SK-N-SH (cell line): ENCODE results near the gene ANAPC16. TPM values are rescaled to one million over a fixed set of nuclear protein-coding genes. Genes with fewer than 3 reads are reported as not detected.

Experiments
- CTCF ChIA-PET: fragments of 300-600, 350-600 bp; formaldehyde crosslinking; extraction: SDS; loops from one replicate; lab custom pipeline; 2021; lab: Yijun Ruan, JAX
- POLR2A ChIA-PET: fragments of 350-600 bp; sonication (Branson Sonifier 250); formaldehyde crosslinking; extraction: SDS; loops from one replicate; lab custom pipeline; 2020; ENCODE audit warnings: antibody characterized with exemption, inconsistent platforms; lab: Yijun Ruan, JAX
- DNase-seq: peaks from one replicate; pipeline ENCODE4 v3.0.0; 2012
- H2AFZ ChIP-seq: fragments of 200-600 bp; sonication (generic); 2 replicates; pipeline ENCODE4 v1.8.1; 2016; ENCODE audit warnings: antibody characterized with exemption, mild to moderate bottlenecking, low read depth
- H3F3A ChIP-seq: fragments of 200-600 bp; sonication (generic); replicated peaks from 2 replicates; pipeline ENCODE3; 2016; ENCODE audit warnings: antibody characterized with exemption, mild to moderate bottlenecking; ENCODE audit not compliant: insufficient read depth
- H3K27ac ChIP-seq, 2 experiments: fragments of 200-500 bp in 1 of 2; fragments of 200-600 bp in 1 of 2; sonication (Bioruptor generic) in 1 of 2; sonication (generic), shearing (Covaris generic) in 1 of 2; 2 replicates each; pipeline versions ENCODE4 v1.5.1 to v1.6.1; 2014 to 2016; ENCODE audit warnings: low read depth in 2 of 2, inconsistent platforms in 1 of 2, low read length in 1 of 2, mild to moderate bottlenecking in 1 of 2, mixed read lengths in 1 of 2
- H3K27me3 ChIP-seq: fragments of 200-600 bp; sonication (generic), shearing (Covaris generic); 2 replicates; pipeline ENCODE4 v1.6.1; 2016; ENCODE audit warnings: mixed run types; ENCODE audit not compliant: insufficient read depth
- H3K36me3 ChIP-seq, 2 experiments: fragments of 200-500 bp in 1 of 2; fragments of 200-600 bp in 1 of 2; sonication (Bioruptor generic) in 1 of 2; sonication (generic) in 1 of 2; replicated peaks in 1 of 2; 2 replicates each; pipeline versions ENCODE3 to v1.5.1; 2014 to 2016; ENCODE audit warnings: low read length in 1 of 2, mild to moderate bottlenecking in 1 of 2; ENCODE audit not compliant: insufficient read depth in 2 of 2, control insufficient read depth in 1 of 2
- H3K4me1 ChIP-seq, 2 experiments: fragments of 200-500 bp in 1 of 2; fragments of 200-600 bp in 1 of 2; sonication (Bioruptor generic) in 1 of 2; sonication (generic), shearing (Covaris generic) in 1 of 2; 2 replicates each; pipeline versions ENCODE4 v1.5.1 to v1.6.1; 2014 to 2016; ENCODE audit warnings: low read depth in 1 of 2, low read length in 1 of 2, mixed run types in 1 of 2; ENCODE audit not compliant: insufficient read depth in 2 of 2, control insufficient read depth in 1 of 2
- H3K4me2 ChIP-seq: fragments of 200-600 bp; sonication (generic), shearing (Covaris generic); 2 replicates; pipeline ENCODE4 v1.6.1; 2017; ENCODE audit warnings: mixed run types
- H3K4me3 ChIP-seq, 2 experiments: fragments of 200-500 bp in 1 of 2; fragments of 200-600 bp in 1 of 2; sonication (Bioruptor generic) in 1 of 2; sonication (generic), shearing (Covaris generic) in 1 of 2; 2 replicates each; pipeline versions ENCODE4 v1.5.1 to v1.8.1; 2014 to 2016; ENCODE audit warnings: low read depth in 2 of 2, inconsistent platforms in 1 of 2, low read length in 1 of 2, mild to moderate bottlenecking in 1 of 2, mixed read lengths in 1 of 2, moderate library complexity in 1 of 2
- H3K79me2 ChIP-seq: fragments of 200-600 bp; sonication (generic); 2 replicates; pipeline ENCODE4 v1.8.1; 2017; ENCODE audit warnings: mild to moderate bottlenecking; ENCODE audit not compliant: insufficient read depth
- H3K9ac ChIP-seq: fragments of 200-600 bp; sonication (generic); 2 replicates; pipeline ENCODE4 v1.6.1; 2017; ENCODE audit warnings: mixed run types
- H3K9me2 ChIP-seq: fragments of 200-600 bp; sonication (generic); 2 replicates; pipeline ENCODE4 v1.6.1; 2017; ENCODE audit warnings: mixed run types
- H3K9me3 ChIP-seq: fragments of 200-600 bp; sonication (generic); 2 replicates; pipeline ENCODE4 v1.6.1; 2017; ENCODE audit warnings: mixed run types, mild to moderate bottlenecking, moderate library complexity
- H4K20me1 ChIP-seq: fragments of 200-600 bp; sonication (generic); 2 replicates; pipeline ENCODE4 v1.6.1; 2017; ENCODE audit warnings: mild to moderate bottlenecking, mixed run types; ENCODE audit not compliant: insufficient read depth
- ELF1 ChIP-seq: IDR thresholded peaks from 2 replicates; pipeline ENCODE4 v1.4.0; 2012
- FOSL2 ChIP-seq: IDR thresholded peaks from 2 replicates; pipeline ENCODE4 v1.4.0; 2012; ENCODE audit warnings: low read depth, mild to moderate bottlenecking, moderate library complexity, borderline replicate concordance
- JUND ChIP-seq: IDR thresholded peaks from 2 replicates; pipeline ENCODE4 v1.4.0; 2012
- MXI1 ChIP-seq: IDR thresholded peaks from 2 replicates; pipeline ENCODE4 v1.6.1; 2012; ENCODE audit warnings: mild to moderate bottlenecking, low read depth, low read length, improper control_type of control experiment
- RAD21 ChIP-seq: IDR thresholded peaks from 2 replicates; pipeline ENCODE4 v1.6.1; 2012; ENCODE audit warnings: mild to moderate bottlenecking, low read length
- RFX5 ChIP-seq: IDR thresholded peaks from 2 replicates; pipeline ENCODE4 v1.6.1; 2012; ENCODE audit warnings: mild to moderate bottlenecking, improper control_type of control experiment, low read length
- RXRA ChIP-seq: IDR thresholded peaks from 2 replicates; pipeline ENCODE4 v1.4.0; 2012; ENCODE audit warnings: low read depth, mild to moderate bottlenecking, borderline replicate concordance
- SMC3 ChIP-seq: IDR thresholded peaks from 2 replicates; pipeline ENCODE4 v1.6.1; 2012; ENCODE audit warnings: low read depth, low read length, improper control_type of control experiment
- TAF1 ChIP-seq: IDR thresholded peaks from 2 replicates; pipeline ENCODE4 v1.6.1; 2012; ENCODE audit warnings: low read depth, mild to moderate bottlenecking, low read length, moderate library complexity, borderline replicate concordance
- TCF12 ChIP-seq: IDR thresholded peaks from 2 replicates; pipeline ENCODE4 v1.4.0; 2012
- TEAD4 ChIP-seq: IDR thresholded peaks from 2 replicates; pipeline ENCODE4 v1.4.0; 2012; ENCODE audit warnings: mild to moderate bottlenecking, borderline replicate concordance; ENCODE audit not compliant: insufficient read depth
- WGBS: methylation state at CpG from one replicate; pipeline ENCODE4 v1.1.6; 2017; ENCODE audit warnings: low lambda C conversion rate; 5-methylcytosine and 5-hydroxymethylcytosine counted together
- polyA plus RNA-seq, 3 experiments: library from polyadenylated mRNA; depleted of rRNA; stranded (reverse); fragments of >200 nt; gene quantifications; 2 replicates each; pipeline ENCODE4 v1.2.3, GENCODE V29; 2012
- TF ChIP-seq, protein P1 (sequence below): IDR thresholded peaks from 2 replicates; pipeline ENCODE4 v1.4.0; 2012; ENCODE audit warnings: low read depth, borderline replicate concordance
- TF ChIP-seq, protein P2 (sequence below): fragments of 150-350 bp; IDR thresholded peaks from 2 replicates; pipeline ENCODE4 v1.6.1; 2016; ENCODE audit warnings: mild to moderate bottlenecking, low read depth, low read length
- TF ChIP-seq, protein P3 (sequence below): IDR thresholded peaks from 2 replicates; pipeline ENCODE4 v1.4.0; 2012; ENCODE audit warnings: low read depth
- TF ChIP-seq, protein P4 (sequence below): fragments of 150-350 bp; IDR thresholded peaks from 2 replicates; pipeline ENCODE4 v1.6.1; 2017; ENCODE audit warnings: antibody characterized with exemption, low read length, low read depth, borderline replicate concordance
- TF ChIP-seq, protein P5 (sequence below): IDR thresholded peaks from 2 replicates; pipeline ENCODE4 v1.4.0; 2012; ENCODE audit warnings: low read depth, borderline replicate concordance
- TF ChIP-seq, protein P6 (sequence below): IDR thresholded peaks from 2 replicates; pipeline ENCODE4; 2012

Gene ANAPC16
- polyA plus RNA-seq, 1 of the 3 experiments (the other 2 are of a cell fraction): 45.2 TPM

DNA sequence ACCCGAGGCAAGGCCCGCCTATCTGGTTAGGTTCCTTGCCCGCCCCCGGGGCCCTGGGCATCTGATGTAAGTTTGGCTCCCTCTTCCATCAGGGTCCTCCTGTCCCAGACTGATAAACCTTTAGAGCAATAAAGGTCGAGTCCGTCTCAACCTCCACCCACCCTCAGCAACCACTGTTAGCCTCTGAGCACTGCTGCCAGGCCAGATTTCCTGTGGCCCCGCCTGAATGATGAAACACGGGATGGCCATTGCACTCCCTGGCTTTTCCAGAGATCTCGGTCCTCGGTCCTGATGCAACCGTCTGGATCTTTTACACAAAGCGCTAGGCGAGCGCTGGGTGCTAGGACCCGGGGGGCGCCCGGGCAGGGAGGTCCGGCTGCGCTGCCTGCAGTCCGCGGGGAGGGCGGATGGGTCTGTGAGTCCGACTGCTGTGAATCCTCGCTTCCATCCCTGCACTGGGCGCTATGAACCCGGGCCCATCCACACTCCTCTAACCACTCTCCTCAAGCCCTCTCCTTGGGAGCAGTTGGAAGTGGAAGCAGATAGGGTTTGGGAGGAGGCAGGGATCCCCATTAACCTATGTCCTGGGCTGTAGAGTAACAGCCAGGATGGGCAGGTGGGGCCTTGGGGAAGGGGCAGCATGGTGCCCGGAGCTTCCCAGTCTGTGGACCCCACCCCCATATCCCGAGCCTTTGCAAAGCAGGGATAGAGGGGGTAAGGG, 57.0 kb downstream of the ANAPC16 start (continued):
- TF ChIP-seq RAD21 (0 out of 2 replicates have a peak, but pooled peaks have one; percentile 30), SMC3 (peak; percentile 31; the same call in 1 of the 2 replicates)
- TF ChIP-seq, protein P1, sequence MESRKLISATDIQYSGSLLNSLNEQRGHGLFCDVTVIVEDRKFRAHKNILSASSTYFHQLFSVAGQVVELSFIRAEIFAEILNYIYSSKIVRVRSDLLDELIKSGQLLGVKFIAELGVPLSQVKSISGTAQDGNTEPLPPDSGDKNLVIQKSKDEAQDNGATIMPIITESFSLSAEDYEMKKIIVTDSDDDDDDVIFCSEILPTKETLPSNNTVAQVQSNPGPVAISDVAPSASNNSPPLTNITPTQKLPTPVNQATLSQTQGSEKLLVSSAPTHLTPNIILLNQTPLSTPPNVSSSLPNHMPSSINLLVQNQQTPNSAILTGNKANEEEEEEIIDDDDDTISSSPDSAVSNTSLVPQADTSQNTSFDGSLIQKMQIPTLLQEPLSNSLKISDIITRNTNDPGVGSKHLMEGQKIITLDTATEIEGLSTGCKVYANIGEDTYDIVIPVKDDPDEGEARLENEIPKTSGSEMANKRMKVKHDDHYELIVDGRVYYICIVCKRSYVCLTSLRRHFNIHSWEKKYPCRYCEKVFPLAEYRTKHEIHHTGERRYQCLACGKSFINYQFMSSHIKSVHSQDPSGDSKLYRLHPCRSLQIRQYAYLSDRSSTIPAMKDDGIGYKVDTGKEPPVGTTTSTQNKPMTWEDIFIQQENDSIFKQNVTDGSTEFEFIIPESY: no peak

DNA sequence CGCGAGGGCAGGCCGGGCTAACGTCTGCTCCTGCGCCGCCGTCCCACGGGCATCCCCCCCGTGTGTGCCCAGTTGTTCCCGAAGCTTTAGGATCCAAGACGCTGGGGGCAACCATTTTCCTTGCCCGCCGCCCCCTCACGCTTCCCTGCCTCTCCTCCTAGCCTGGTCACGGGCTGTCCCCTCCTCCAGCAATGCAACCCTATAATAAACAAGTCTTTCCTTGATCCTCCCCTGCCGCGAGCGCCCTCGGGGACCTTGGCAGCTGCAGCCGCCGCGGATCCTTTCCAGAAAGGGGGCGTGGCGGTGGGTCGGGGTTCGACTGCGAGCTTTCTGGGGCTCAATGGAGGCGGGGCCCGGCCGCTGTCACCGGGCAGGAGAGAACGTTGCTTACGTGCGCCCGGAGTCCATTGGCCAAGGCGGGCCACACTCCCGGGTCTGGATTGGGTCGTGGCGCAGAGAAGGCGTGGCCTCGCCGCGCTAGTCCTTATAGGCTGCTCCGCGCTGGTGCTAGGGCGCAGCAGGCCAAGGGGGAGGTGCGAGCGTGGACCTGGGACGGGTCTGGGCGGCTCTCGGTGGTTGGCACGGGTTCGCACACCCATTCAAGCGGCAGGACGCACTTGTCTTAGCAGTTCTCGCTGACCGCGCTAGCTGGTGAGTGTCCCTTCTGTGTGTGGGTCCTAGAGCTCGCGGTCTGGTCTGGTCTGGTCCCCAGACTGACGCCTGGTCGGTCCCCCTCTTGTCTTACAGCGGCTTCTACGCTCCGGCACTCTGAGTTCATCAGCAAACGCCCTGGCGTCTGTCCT, 57.8 kb downstream of the ANAPC16 start, which contains the start of gene DDIT4:
Gene DDIT4, plus strand, starts transcription at position 515 of the 803 bp plus-strand sequence. CDS start 293 bp downstream, outside the sequence.
- WGBS: 0% methylated on average over 17 of the region's 67 CpGs
- TF ChIP-seq TAF1 (peak; percentile 89), RFX5 (peak; percentile 97), TCF12 (peak; percentile 51; the same call in 1 of the 2 replicates), MXI1 (peak; percentile 70), ELF1 (no peak), FOSL2 (no peak), RXRA (no peak), JUND (no peak), SMC3 (peak; percentile 40; the same call in 1 of the 2 replicates), TEAD4 (no peak)
- TF ChIP-seq, protein P2, sequence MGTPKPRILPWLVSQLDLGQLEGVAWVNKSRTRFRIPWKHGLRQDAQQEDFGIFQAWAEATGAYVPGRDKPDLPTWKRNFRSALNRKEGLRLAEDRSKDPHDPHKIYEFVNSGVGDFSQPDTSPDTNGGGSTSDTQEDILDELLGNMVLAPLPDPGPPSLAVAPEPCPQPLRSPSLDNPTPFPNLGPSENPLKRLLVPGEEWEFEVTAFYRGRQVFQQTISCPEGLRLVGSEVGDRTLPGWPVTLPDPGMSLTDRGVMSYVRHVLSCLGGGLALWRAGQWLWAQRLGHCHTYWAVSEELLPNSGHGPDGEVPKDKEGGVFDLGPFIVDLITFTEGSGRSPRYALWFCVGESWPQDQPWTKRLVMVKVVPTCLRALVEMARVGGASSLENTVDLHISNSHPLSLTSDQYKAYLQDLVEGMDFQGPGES: peak; percentile 48; the same call in 1 of the 2 replicates
- TF ChIP-seq, protein P3, sequence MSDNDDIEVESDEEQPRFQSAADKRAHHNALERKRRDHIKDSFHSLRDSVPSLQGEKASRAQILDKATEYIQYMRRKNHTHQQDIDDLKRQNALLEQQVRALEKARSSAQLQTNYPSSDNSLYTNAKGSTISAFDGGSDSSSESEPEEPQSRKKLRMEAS: peak; percentile 64
- TF ChIP-seq, protein P4, sequence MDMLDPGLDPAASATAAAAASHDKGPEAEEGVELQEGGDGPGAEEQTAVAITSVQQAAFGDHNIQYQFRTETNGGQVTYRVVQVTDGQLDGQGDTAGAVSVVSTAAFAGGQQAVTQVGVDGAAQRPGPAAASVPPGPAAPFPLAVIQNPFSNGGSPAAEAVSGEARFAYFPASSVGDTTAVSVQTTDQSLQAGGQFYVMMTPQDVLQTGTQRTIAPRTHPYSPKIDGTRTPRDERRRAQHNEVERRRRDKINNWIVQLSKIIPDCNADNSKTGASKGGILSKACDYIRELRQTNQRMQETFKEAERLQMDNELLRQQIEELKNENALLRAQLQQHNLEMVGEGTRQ: no peak
- TF ChIP-seq, protein P5, sequence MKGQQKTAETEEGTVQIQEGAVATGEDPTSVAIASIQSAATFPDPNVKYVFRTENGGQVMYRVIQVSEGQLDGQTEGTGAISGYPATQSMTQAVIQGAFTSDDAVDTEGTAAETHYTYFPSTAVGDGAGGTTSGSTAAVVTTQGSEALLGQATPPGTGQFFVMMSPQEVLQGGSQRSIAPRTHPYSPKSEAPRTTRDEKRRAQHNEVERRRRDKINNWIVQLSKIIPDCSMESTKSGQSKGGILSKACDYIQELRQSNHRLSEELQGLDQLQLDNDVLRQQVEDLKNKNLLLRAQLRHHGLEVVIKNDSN: peak; percentile 20; the same call in 1 of the 2 replicates
- TF ChIP-seq, protein P6, sequence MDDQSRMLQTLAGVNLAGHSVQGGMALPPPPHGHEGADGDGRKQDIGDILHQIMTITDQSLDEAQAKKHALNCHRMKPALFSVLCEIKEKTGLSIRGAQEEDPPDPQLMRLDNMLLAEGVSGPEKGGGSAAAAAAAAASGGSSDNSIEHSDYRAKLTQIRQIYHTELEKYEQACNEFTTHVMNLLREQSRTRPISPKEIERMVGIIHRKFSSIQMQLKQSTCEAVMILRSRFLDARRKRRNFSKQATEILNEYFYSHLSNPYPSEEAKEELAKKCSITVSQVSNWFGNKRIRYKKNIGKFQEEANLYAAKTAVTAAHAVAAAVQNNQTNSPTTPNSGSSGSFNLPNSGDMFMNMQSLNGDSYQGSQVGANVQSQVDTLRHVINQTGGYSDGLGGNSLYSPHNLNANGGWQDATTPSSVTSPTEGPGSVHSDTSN: peak; percentile 17

More for the DNA sequence above, 57.8 kb downstream of the ANAPC16 start, which contains the start of gene DDIT4:
- Histone ChIP-seq H4K20me1 (peaks cover 23% of the 10 kb centered on the region), H3K4me1 (peaks cover 20 to 36% of the 10 kb centered on the region in 2 experiments; a peak in 3 of 4 replicates), H3F3A (peaks cover 15% of the 10 kb centered on the region), H3K4me3 (peak within 1 kb of the TSS; percentile 82 to 98), H2AFZ (peak within 1 kb of the TSS; percentile 78), H3K79me2 (peaks cover 6% of the 10 kb centered on the region; the same call in 1 of the 2 replicates), H3K27ac (peak within 1 kb of the TSS; percentile 78 to 100), H3K9me3 (no peaks in the 10 kb centered on the region), H3K36me3 (peaks cover 10 to 14% of the 10 kb centered on the region in 2 experiments), H3K9ac (peak within 1 kb of the TSS; percentile 73), H3K27me3 (no peaks in the 10 kb centered on the region), H3K4me2 (peak within 1 kb of the TSS; percentile 98), H3K9me2 (no peaks in the 10 kb centered on the region)
- POLR2A ChIA-PET: interaction anchor here (0.6 to 8.5 kb wide), 34 partner anchors 8 to 393 kb away, joined by 3 to 234 read pairs (median 4); partner anchors contain the start of genes ANAPC16 and ASCC1
- CTCF ChIA-PET: interaction anchor here (0.6 to 10.4 kb wide), 19 partner anchors 11 to 225 kb away, joined by 3 to 198 read pairs (median 9); no protein-coding TSS in a partner anchor
- DNase-seq: peak; percentile 99
